HepG2 (cell line): ENCODE results near the gene STK39. TPM values are rescaled to one million over a fixed set of nuclear protein-coding genes. Genes with fewer than 3 reads are reported as not detected.

Experiments used
- ATAC-seq: fragments of 200-7000 bp; cut with Tn5 transposase; 3 replicates; pipeline ENCODE4 v1.9.1; 2020; ENCODE audit warnings: mild to moderate bottlenecking, moderate library complexity
- BruUV-seq: library from RNA; stranded (reverse); fragments of 400-500 nt; replicated peaks from 2 replicates; lab custom pipeline; 2021; lab: Mats Ljungman, UMichigan
- CTCF ChIA-PET: fragments of 300-600 bp; formaldehyde crosslinking; extraction: SDS; loops from one replicate; lab custom pipeline; 2021; ENCODE audit warnings: low total read pairs, inconsistent platforms, low intra/inter-chr PET ratio; lab: Yijun Ruan, JAX
- POLR2A ChIA-PET: fragments of 350-600 bp; sonication (Branson Sonifier 250); formaldehyde crosslinking; loops from one replicate; lab custom pipeline; 2020; ENCODE audit warnings: antibody characterized with exemption, inconsistent platforms; lab: Yijun Ruan, JAX
- DNase-seq: peaks from one replicate; pipeline ENCODE4 v3.0.0-alpha.2; 2015; ENCODE audit warnings: low spot score
- FAIRE-seq: peaks from 3 replicates; lab custom pipeline; 2011; peaks lifted over from hg19 to GRCh38; lab: Jason Lieb, UNC
- H2AFZ ChIP-seq: one replicate; pipeline ENCODE4 v1.6.1; 2011; ENCODE audit warnings: low read length, inconsistent platforms
- H3K27ac ChIP-seq: fragments of 300-600 bp; 3 replicates; pipeline ENCODE4 v1.8.0; 2011; ENCODE audit warnings: mixed run types, mild to moderate bottlenecking, mixed read lengths, low read length, inconsistent platforms; ENCODE audit not compliant: insufficient read depth; ENCODE audit errors: extremely low read length
- H3K27me3 ChIP-seq, 2 experiments: fragments of 200-600 bp in 1 of 2; 2 replicates in 1 of 2; 3 replicates in 1 of 2; pipeline versions ENCODE4 v1.6.0 to v1.8.0; 2011; ENCODE audit warnings: low read length in 2 of 2, mild to moderate bottlenecking in 2 of 2, moderate library complexity in 2 of 2, inconsistent platforms in 1 of 2; ENCODE audit not compliant: insufficient read depth in 2 of 2, control insufficient read depth in 1 of 2
- H3K36me3 ChIP-seq, 2 experiments: fragments of 200-600 bp in 1 of 2; replicated peaks in 1 of 2; 2 replicates in 1 of 2; 3 replicates in 1 of 2; pipeline versions ENCODE4 v1.5.1 to v1.8.0; 2011; ENCODE audit warnings: low read length in 2 of 2, inconsistent platforms in 1 of 2; ENCODE audit not compliant: insufficient read depth in 2 of 2, control insufficient read depth in 1 of 2
- H3K4me1 ChIP-seq: 2 replicates; pipeline ENCODE4 v1.5.1; 2012; ENCODE audit warnings: low read length, inconsistent platforms; ENCODE audit not compliant: insufficient read depth
- H3K4me2 ChIP-seq: 2 replicates; pipeline ENCODE4 v1.6.0; 2011; ENCODE audit warnings: low read depth, low read length, inconsistent platforms
- H3K4me3 ChIP-seq, 3 experiments: fragments of 200-600 bp in 1 of 3; sonication (generic), shearing (Covaris generic) in 1 of 3; replicated peaks in 1 of 3; 2 replicates each; pipeline ENCODE4 v1.5.1; 2011 to 2016; ENCODE audit warnings: low read length in 3 of 3, inconsistent platforms in 2 of 3, low read depth in 2 of 3, mild to moderate bottlenecking in 2 of 3, control low read depth in 1 of 3, mixed read lengths in 1 of 3; ENCODE audit not compliant: insufficient read depth in 1 of 3
- H3K79me2 ChIP-seq: one replicate; pipeline ENCODE4 v1.6.1; 2011; ENCODE audit warnings: low read length, inconsistent platforms; ENCODE audit not compliant: insufficient read depth
- H3K9ac ChIP-seq: 2 replicates; pipeline ENCODE4 v1.6.0; 2011; ENCODE audit warnings: mild to moderate bottlenecking, low read depth, low read length, inconsistent platforms; ENCODE audit not compliant: insufficient read depth
- H3K9me3 ChIP-seq: 2 replicates; pipeline ENCODE4 v1.5.1; 2012; ENCODE audit warnings: mild to moderate bottlenecking, low read length
- H4K20me1 ChIP-seq: 2 replicates; pipeline ENCODE4 v1.6.0; 2011; ENCODE audit warnings: inconsistent platforms, mild to moderate bottlenecking, low read length, moderate library complexity; ENCODE audit not compliant: insufficient read depth
- CC2D1A ChIP-seq: sonication (generic); formaldehyde crosslinking; IDR thresholded peaks from 2 replicates; pipeline ENCODE4 v1.8.1; 2023; ENCODE audit warnings: mild to moderate bottlenecking, missing genetic modification reagents
- CEBPB ChIP-seq: IDR thresholded peaks from 2 replicates; pipeline ENCODE4 v1.6.1; 2011; ENCODE audit warnings: low read depth, low read length, improper control_type of control experiment, borderline replicate concordance
- CEBPG ChIP-seq: IDR thresholded peaks from 2 replicates; pipeline ENCODE4 v1.6.1; 2016
- CREM ChIP-seq, 2 experiments: sonication (generic) in 1 of 2; formaldehyde crosslinking in 1 of 2; IDR thresholded peaks; 2 replicates each; pipeline versions ENCODE4 v1.4.0 to v1.6.1; 2016 to 2020; ENCODE audit warnings: antibody characterized with exemption in 1 of 2, mild to moderate bottlenecking in 1 of 2, missing genetic modification reagents in 1 of 2
- DNMT1 ChIP-seq: sonication (generic); formaldehyde crosslinking; IDR thresholded peaks from 2 replicates; pipeline ENCODE4 v1.5.1; 2020; ENCODE audit warnings: mild to moderate bottlenecking, missing genetic modification reagents
- DPF2 ChIP-seq: sonication (generic); formaldehyde crosslinking; IDR thresholded peaks from 2 replicates; pipeline ENCODE4 v1.4.0; 2020; ENCODE audit warnings: mild to moderate bottlenecking, low read depth, missing genetic modification reagents, borderline replicate concordance
- FOSL1 ChIP-seq: sonication (generic); formaldehyde crosslinking; IDR thresholded peaks from 2 replicates; pipeline ENCODE4 v1.9.0; 2021; ENCODE audit warnings: missing genetic modification reagents, borderline replicate concordance
- HDAC6 ChIP-seq: fragments of 200-600 bp; sonication (generic); IDR thresholded peaks from 2 replicates; pipeline ENCODE4 v1.7.0; 2017; ENCODE audit warnings: mild to moderate bottlenecking, antibody characterized with exemption, low read length, low read depth
- HMG20A ChIP-seq: IDR thresholded peaks from 2 replicates; pipeline ENCODE4 v1.6.1; 2016; ENCODE audit warnings: borderline replicate concordance
- IKZF1 ChIP-seq: fragments of 450-650 bp; IDR thresholded peaks from 2 replicates; pipeline ENCODE4 v1.7.1; 2016
- KAT8 ChIP-seq: IDR thresholded peaks from 2 replicates; pipeline ENCODE4 v1.6.1; 2016; ENCODE audit warnings: missing genetic modification reagents, missing compliant biosample characterization
- KLF16 ChIP-seq, 2 experiments: sonication (generic) in 1 of 2; formaldehyde crosslinking in 1 of 2; IDR thresholded peaks; 2 replicates each; pipeline versions ENCODE4 v1.6.1 to v1.8.0; 2016 to 2023; ENCODE audit warnings: missing genetic modification reagents in 2 of 2, missing compliant biosample characterization in 1 of 2
- NR2F1 ChIP-seq, 2 experiments: fragments of 450-650 bp in 1 of 2; formaldehyde crosslinking in 1 of 2; IDR thresholded peaks; 2 replicates each; pipeline versions ENCODE4 v1.5.0 to v1.6.1; 2016 to 2020; ENCODE audit warnings: mild to moderate bottlenecking in 1 of 2, missing compliant biosample characterization in 1 of 2, missing genetic modification reagents in 1 of 2, moderate library complexity in 1 of 2
- PITX1 ChIP-seq: sonication (generic); formaldehyde crosslinking; IDR thresholded peaks from 2 replicates; pipeline ENCODE4 v1.5.1; 2020; ENCODE audit warnings: mild to moderate bottlenecking, missing genetic modification reagents
- RFXAP ChIP-seq: sonication (generic); formaldehyde crosslinking; IDR thresholded peaks from 2 replicates; pipeline ENCODE4 v1.4.0; 2020; ENCODE audit warnings: missing genetic modification reagents, borderline replicate concordance
- RXRA ChIP-seq: sonication (generic); formaldehyde crosslinking; IDR thresholded peaks from 2 replicates; pipeline ENCODE4 v1.5.1; 2020; ENCODE audit warnings: missing genetic modification reagents
- SOX13 ChIP-seq, 3 experiments: fragments of 450-650 bp in 1 of 3; sonication (generic) in 1 of 3; formaldehyde crosslinking in 1 of 3; IDR thresholded peaks in 2 of 3; conservative IDR thresholded peaks in 1 of 3; 2 replicates each; pipeline versions ENCODE4 v1.5.0 to v1.6.1; 2016 to 2020; ENCODE audit warnings: antibody characterized with exemption in 1 of 3, mild to moderate bottlenecking in 1 of 3, missing compliant biosample characterization in 1 of 3, missing genetic modification reagents in 1 of 3, moderate library complexity in 1 of 3
- SOX5 ChIP-seq: IDR thresholded peaks from 2 replicates; pipeline ENCODE4 v1.6.1; 2016; ENCODE audit warnings: borderline replicate concordance
- TCF7L2 ChIP-seq: IDR thresholded peaks from 2 replicates; pipeline ENCODE4 v1.6.1; 2011; ENCODE audit warnings: mild to moderate bottlenecking, low read depth, low read length, moderate library complexity
- ZNF335 ChIP-seq: sonication (generic); formaldehyde crosslinking; IDR thresholded peaks from 2 replicates; pipeline ENCODE4 v1.4.0; 2020; ENCODE audit warnings: missing genetic modification reagents
- ZNF501 ChIP-seq: sonication (generic); formaldehyde crosslinking; IDR thresholded peaks from 2 replicates; pipeline ENCODE4 v1.5.1; 2020; ENCODE audit warnings: mild to moderate bottlenecking, moderate library complexity, missing genetic modification reagents
- ZNF878 ChIP-seq: sonication (generic); formaldehyde crosslinking; IDR thresholded peaks from 2 replicates; pipeline ENCODE4 v1.8.1; 2023; ENCODE audit warnings: mild to moderate bottlenecking, missing genetic modification reagents, moderate library complexity
- WGBS: methylation state at CpG from one replicate; pipeline ENCODE4 v1.1.6; 2017; ENCODE audit warnings: low lambda C conversion rate; 5-methylcytosine and 5-hydroxymethylcytosine counted together
- in situ Hi-C: cut with HindIII; loops from 2 replicates; pipeline ENCODE4 v1.10.0; 2017; ENCODE audit warnings: low pct_unique_long_range_greater_than_20kb; ENCODE audit not compliant: extremely low pct_ligation_motif_present
- intact Hi-C: fragments of 100-400 bp; cut with micrococcal nuclease; formaldehyde crosslinking; loops from one replicate; pipeline ENCODE4 v1.10.0; 2022; ENCODE audit not compliant: unreplicated experiment
- polyA plus RNA-seq, 8 experiments: library from polyadenylated mRNA; depleted of rRNA in 3 of 8; stranded (reverse) in 7 of 8; unstranded in 1 of 8; fragments of >200 nt; fragmentation: Illumina TruSeq in 4 of 8; extraction: Trizol in 4 of 8; gene quantifications; 2 replicates each; pipeline versions ENCODE4 v1.2.1 to v1.2.3, GENCODE V29; 2011 to 2016; ENCODE audit warnings: low read depth in 4 of 8, missing spikeins in 1 of 8, mixed read lengths in 1 of 8; ENCODE audit not compliant: insufficient read depth in 1 of 8
- total RNA-seq, 5 experiments: library from RNA; depleted of rRNA; stranded (reverse); fragments of >200 nt; fragmentation: Illumina TruSeq; extraction: Trizol; gene quantifications; 2 replicates each; pipeline ENCODE4 v1.2.3, GENCODE V29; 2016; ENCODE audit warnings: low read depth in 1 of 5
- TF ChIP-seq, protein P1 (sequence below): sonication (generic); formaldehyde crosslinking; IDR thresholded peaks from 2 replicates; pipeline ENCODE4 v1.8.1; 2022; ENCODE audit warnings: low read depth, mild to moderate bottlenecking, missing genetic modification reagents

Gene STK39
- total and polyA plus RNA-seq, 2 of the 13 experiments (the other 11 are each of a cell fraction or from before 2014, with no cell fraction given), result 27.3 to 38.4 TPM

GRCh38 chr2:168152902-168153530 lies 94.4 kb downstream of the STK39 start:
- peak overlapping the region; percentile 49 for H3K27ac ChIP-seq
- no peaks in the 10 kb centered on the region for H4K20me1 ChIP-seq
- POLR2A ChIA-PET, result interaction anchor here (0.7 kb wide), 1 partner anchor 9 kb away, joined by 3 read pairs; no protein-coding TSS in a partner anchor
- H3K9me3 ChIP-seq, result no peaks in the 10 kb centered on the region
- H3K4me3 ChIP-seq, result no peak overlapping the region
- WGBS, result 76% methylated on average over 2 of the region's 2 CpGs
- CTCF ChIA-PET, result no interaction called here
- no peak overlapping the region for H2AFZ ChIP-seq
- H3K4me2 ChIP-seq, result no peak overlapping the region
- BruUV-seq, result no TSS peak
- peaks cover 73% of the 10 kb centered on the region for H3K4me1 ChIP-seq
- H3K79me2 ChIP-seq, result no peaks in the 10 kb centered on the region
- DNase-seq (peak; percentile 75), FAIRE-seq (no peak), ATAC-seq (no peak)
- no peak overlapping the region for H3K9ac ChIP-seq
- H3K36me3 ChIP-seq, result peaks cover 1 to 29% of the 10 kb centered on the region in 2 experiments; a peak in 3 of 5 replicates
- no peaks in the 10 kb centered on the region for H3K27me3 ChIP-seq
- intact Hi-C loops (no loop called here), in situ Hi-C loops (loop anchor here (5.0 kb wide), 1 partner anchor 94 kb away; the partner anchor contains the start of gene STK39)
- 0 out of 4 replicates have a peak, but pooled peaks of 1 of the 2 experiments have one; percentile 34 for TF ChIP-seq KLF16 (CRISPR knock-in tag; IDR thresholded peaks at IDR 0.05)
- peak; percentile 45 for TF ChIP-seq CEBPG
- TF ChIP-seq ZNF501 (CRISPR knock-in tag), result no peak
- TF ChIP-seq FOSL1 (CRISPR knock-in tag), result no peak
- 0 out of 2 replicates have a peak, but pooled peaks have one; percentile 16 for TF ChIP-seq KAT8 (CRISPR knock-in tag)
- TF ChIP-seq PITX1 (CRISPR knock-in tag), result no peak
- peak; percentile 30; the same call in 1 of the 2 replicates for TF ChIP-seq CREM (IDR thresholded peaks at IDR 0.05)
- no peak for TF ChIP-seq CREM (CRISPR knock-in tag; IDR thresholded peaks at IDR 0.05)
- TF ChIP-seq HMG20A, result 0 out of 2 replicates have a peak, but pooled peaks have one; percentile 50
- TF ChIP-seq, protein P1, sequence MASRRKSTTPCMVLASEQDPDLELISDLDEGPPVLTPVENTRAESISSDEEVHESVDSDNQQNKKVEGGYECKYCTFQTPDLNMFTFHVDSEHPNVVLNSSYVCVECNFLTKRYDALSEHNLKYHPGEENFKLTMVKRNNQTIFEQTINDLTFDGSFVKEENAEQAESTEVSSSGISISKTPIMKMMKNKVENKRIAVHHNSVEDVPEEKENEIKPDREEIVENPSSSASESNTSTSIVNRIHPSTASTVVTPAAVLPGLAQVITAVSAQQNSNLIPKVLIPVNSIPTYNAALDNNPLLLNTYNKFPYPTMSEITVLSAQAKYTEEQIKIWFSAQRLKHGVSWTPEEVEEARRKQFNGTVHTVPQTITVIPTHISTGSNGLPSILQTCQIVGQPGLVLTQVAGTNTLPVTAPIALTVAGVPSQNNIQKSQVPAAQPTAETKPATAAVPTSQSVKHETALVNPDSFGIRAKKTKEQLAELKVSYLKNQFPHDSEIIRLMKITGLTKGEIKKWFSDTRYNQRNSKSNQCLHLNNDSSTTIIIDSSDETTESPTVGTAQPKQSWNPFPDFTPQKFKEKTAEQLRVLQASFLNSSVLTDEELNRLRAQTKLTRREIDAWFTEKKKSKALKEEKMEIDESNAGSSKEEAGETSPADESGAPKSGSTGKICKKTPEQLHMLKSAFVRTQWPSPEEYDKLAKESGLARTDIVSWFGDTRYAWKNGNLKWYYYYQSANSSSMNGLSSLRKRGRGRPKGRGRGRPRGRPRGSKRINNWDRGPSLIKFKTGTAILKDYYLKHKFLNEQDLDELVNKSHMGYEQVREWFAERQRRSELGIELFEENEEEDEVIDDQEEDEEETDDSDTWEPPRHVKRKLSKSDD (CRISPR knock-in tag), result no peak
- TF ChIP-seq CEBPB, result peak; percentile 57; the same call in 1 of the 2 replicates
- no peak for TF ChIP-seq ZNF335
- no peak for TF ChIP-seq RXRA
- peak; percentile 51; the same call in 1 of the 2 replicates for TF ChIP-seq TCF7L2
- TF ChIP-seq NR2F1 (CRISPR knock-in tag; IDR thresholded peaks at IDR 0.05), result no peak
- no peak for TF ChIP-seq DPF2 (CRISPR knock-in tag)
- no peak for TF ChIP-seq IKZF1
- no peak for TF ChIP-seq RFXAP
- TF ChIP-seq HDAC6, result no peak
- no peak for TF ChIP-seq CC2D1A
- no peak for TF ChIP-seq ZNF878 (CRISPR knock-in tag)
- no peak for TF ChIP-seq DNMT1 (CRISPR knock-in tag)
- no peak for TF ChIP-seq SOX13 (IDR thresholded peaks at IDR 0.05)
- TF ChIP-seq SOX13 (CRISPR knock-in tag; conservative IDR thresholded peaks at IDR 0.05 in 1 of 2, IDR thresholded peaks at IDR 0.05 in 1 of 2), result peak in 1 of 2 experiments; percentile 92; a peak in 2 of 4 replicates
- peak; percentile 78; the same call in 1 of the 2 replicates for TF ChIP-seq SOX5 (CRISPR knock-in tag)
